Stimulated activated CD8-positive, alpha-beta memory T cell treated with anti-CD3 and anti-CD28 coated beads, Interleukin-4, amount 100 ng/mL, for 24 hours (primary cell): Measurements from ENCODE around the gene TRERF1.

Experiments
- DNase-seq: peaks from one replicate; pipeline ENCODE4 v3.0.0-alpha.2; 2020; ENCODE audit warnings: low read depth

Gene TRERF1

DNA sequence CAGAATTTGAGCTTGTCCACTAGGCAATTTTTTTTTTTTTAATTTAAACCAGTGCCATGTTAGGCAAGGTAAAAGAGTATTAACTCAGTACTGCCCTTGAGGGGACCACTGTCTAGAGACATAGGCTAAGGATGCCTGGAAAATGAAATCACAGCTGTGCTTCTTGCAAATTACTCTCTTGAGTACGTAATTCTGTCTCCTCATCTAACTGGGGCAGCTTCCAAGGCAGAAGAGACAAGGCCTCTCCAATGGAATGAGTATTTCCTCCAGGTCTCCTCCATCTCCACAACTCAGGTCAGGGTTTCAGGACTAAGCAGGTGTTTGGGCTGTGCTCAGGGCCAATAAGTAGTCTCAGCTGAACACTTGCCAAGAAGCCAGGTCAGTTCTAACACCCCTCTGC, 200.2 kb downstream of the TRERF1 start:
- no peak for DNase-seq

- DNase-seq, result no peak
These were observed 201.3 kb downstream of the TRERF1 start for GRCh38 chr6:42250274-42250931.

DNA sequence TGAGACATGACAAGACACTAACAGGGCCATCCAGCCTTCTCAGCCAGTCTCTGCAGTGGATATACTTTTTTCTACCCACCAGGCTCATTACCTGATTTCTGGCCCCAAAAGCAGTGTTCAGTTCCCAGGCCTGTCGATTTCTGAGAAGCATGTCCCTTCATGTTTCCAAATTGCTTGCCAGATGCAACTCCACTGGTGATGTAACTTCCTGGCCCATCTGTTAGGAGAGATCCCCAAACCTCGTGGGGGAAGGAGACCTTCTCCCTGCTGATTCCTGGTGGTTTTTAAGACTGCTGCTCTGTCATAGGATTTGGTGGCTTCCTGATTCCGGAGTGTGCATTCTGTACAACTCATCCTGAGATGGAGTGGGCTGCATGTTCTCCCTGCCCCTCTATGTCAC, 202.4 kb downstream of the TRERF1 start:
- no peak for DNase-seq

GRCh38 chr6:42243046-42243445, 208.7 kb downstream of the TRERF1 start:
- no peak for DNase-seq

DNA sequence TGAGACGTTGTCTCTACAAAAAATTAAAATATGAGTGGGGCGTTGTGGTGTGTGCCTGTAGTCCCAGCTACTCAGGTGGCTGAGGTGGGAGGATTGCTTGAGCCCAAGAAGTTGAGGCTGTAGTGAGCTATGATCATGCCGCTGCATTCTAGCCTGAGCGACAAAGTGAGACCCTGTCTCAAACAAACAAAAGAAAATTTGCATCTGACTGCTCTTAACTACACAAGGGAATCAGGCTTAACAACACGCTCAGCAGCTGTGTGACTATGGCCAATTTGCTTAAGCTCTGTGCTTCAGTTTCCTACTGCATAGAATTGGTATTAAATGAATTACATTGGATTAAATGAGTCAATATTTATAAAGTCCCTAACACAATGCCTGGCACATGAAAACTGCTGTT, 209.8 kb downstream of the TRERF1 start:
- no peak for DNase-seq

DNA sequence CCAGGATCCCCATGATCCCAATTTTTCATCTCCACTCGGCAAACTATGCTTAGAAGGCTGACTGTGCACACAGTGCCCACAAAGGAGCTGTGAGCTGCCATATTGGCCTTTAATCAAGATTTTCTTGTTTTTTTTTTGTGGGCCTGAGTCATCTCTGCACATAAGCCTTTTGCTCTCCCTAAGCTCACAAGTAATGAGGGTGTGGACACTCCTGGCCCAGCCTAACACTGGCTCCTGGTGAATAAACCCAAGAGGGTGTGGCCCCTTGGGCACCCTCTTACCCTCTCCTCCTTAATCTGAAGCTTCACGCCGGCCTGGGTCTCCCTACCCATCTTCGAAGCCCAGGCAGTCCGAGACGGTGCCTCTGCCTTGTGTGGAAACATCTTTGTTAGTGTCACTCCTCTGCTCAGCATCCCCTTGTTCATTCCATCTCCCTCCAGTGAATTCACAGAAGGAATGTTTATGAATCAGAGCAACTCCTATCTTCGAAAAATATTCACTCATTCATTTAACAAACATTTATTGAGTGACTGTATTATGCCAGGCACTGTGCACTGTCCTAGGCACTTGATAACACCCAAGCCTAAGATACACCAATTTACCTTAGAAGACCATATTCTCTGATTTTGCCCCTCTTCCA, 211.9 kb downstream of the TRERF1 start:
- no peak for DNase-seq

GRCh38 chr6:42239333-42239732, 212.4 kb downstream of the TRERF1 start:
- DNase-seq, result no peak

DNA sequence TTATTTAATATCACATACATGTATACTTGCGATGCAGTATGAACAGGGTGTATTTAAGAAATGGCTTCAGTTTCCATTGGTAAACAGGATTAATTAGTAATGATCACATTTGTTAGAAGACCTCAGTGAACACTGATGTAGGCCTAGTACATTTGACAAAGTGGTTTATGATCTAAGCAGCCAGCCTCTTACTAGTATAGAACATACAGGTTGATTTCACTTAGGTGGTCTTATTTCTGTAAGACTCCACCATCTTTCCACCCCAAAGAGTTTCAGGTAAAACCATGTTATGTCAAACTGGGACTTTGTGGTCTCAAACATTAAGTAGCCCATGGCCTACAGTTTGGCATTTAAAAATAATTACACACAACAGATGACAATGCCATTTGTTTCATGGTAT, 213.9 kb downstream of the TRERF1 start:
- DNase-seq, result no peak

DNA sequence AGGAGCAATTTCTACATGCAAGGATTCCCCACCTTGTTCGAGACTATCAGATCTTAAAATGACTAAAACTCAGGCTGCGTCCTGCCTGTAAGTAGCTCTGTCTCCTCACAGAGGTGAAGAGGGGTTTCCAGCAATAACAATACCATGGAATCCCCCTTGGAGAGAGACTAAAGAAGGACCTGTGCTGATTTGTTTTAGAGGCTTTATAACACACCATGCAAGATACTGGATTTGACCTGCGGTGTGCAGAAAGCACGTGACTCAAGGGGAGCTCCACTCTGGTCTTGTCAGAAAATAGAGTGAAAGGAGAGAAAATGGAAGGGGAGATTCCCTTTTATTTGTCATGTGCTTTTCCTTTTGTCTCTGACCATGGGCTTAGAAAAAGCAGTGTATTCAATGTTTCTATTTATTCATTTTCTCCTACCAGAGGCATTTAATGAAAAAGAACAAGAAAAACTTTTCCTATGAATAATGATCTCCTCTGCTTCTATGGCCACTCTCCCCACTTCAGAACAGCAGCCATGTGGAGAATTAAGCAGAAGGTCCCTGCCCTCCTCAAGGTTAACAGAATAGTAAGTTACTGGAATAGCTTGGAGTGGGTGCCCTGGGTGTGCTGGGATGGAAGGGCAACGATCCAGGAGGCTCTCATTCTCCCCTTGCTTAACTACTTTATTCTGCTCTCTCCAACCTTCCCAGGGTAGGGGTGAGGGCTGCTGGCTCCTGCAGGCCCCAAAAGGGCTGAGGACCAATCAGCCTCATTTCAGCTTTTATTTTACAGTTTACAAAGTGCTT, 214.8 kb downstream of the TRERF1 start:
- no peak for DNase-seq

- DNase-seq, result no peak
These were observed 215.7 kb downstream of the TRERF1 start for GRCh38 chr6:42236030-42236429.

DNA sequence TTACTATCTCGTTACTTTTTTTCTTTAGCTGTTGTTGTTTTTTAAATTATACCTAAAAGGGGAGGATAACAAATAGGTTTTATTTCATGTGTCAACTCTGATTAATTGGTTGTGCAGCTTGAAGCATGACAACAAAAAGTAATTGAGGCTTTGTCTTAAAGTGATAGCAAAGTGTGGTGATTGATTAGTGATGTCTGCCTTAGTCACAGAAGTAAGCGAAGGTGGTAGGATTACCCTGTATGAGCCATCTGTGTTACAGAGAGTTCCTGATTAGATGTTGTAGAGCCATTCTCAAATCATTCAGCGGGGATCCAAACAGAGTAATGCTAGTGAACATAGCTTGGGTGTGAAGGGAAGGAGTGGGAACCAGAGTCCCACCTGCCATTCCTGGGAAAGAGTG, 219.7 kb downstream of the TRERF1 start:
- DNase-seq, result no peak

- DNase-seq, result no peak
These were observed 221.1 kb downstream of the TRERF1 start for GRCh38 chr6:42230345-42231321.

DNA sequence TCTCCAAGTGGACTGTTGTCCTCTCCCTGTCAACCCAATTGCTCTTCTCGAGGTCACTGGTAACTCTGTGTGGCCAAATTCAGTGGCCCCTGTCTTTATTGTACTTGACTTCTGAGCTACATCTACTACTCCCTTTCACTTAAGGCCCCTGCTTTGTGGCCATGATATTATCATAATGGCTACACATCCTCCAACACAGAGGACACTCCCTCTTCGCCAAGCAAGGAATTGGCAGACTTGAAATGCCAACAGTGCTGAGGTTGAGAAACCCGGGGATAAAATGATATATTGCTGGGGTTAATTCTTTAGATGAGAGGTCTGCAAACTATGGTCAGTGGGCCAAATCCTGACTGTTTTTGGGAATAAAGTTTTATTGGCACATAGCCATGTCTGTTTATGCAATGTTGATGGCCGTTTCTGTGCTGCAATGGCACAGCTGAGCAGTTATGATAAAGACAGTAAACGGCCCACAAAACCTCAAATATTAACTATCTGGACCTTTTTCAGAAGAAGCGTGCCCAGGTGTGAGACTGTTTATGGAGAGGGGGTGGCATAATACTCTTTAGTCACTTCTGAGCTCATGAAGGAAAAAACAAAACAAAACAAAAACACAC, 222.1 kb downstream of the TRERF1 start:
- DNase-seq, result no peak

GRCh38 chr6:42228305-42228704, 223.4 kb downstream of the TRERF1 start:
- no peak for DNase-seq

DNA sequence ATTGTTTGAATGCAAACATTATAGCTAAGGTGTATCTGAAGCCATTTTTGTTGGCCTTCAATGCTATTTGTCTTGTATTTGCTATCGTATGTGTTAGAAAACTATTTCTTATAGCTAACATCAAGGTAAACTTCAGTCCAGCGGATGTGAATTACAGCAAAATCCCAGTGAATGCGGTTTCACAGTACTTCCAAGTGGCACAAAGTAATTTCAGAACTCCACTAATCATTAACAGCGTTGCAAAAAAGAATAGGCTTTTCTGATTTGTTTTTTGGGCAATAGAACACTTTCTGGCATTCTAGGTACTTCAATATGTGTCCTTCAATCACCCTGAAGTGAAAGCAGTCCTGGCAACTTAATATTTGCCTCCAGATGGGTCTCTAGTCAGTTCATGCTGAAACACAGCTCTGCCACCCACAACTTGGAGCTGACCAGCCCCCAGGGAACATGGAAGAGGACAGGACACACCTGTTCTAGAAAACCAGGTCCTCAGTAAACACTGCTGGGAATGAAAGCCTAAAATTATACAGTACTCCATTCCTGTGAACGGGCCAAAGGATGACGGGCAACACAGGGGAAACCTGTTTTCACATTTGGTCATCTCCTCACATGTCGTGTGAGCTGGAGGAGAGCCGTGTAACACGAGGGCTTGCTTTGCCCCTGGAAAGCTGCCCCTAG, 224.4 kb downstream of the TRERF1 start:
- DNase-seq, result no peak

- no peak for DNase-seq
These were observed 225.0 kb downstream of the TRERF1 start for GRCh38 chr6:42226645-42227143.

DNA sequence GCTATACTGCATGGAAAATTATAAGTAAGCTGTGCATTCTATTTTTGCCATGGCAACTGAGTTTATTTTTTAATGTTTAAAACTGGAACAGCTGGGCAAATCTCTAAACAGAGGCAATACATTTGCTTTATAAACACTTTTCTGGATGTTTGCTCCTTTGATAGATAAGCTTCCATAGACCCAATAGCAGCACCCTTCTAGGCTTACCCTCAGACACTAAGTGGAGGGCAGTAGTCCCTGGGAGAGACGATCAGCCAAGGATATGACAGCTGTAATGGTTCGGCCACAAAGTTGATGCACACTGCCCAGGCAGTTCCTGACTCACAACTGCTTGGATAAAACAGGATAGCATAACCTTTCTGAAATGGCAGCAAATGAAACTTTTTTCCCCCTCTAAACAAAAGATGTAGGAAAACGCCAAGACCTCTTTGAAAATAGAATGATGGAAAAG, 225.5 kb downstream of the TRERF1 start:
- DNase-seq, result no peak

- DNase-seq, result no peak
These were observed 226.3 kb downstream of the TRERF1 start for GRCh38 chr6:42225419-42225818.

DNA sequence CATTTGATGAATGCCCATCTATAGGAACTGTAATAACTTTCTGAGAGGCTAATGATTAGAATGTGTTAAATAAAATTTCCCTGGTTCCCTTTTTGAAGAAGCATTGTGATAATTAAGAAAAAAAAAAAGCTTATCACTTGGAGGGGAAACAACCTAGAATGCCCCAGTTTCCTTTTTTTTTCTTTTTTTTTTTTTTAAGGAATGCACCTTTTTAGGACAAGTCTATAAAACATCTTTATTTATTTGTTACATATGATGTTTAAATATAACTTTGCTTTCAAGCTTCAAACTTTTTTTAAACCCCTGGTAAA, 226.7 kb downstream of the TRERF1 start:
- no peak for DNase-seq

- DNase-seq, result no peak
These were observed 227.3 kb downstream of the TRERF1 start for GRCh38 chr6:42224222-42225028.
